HepG2 (cell line): Measurements from ENCODE around the gene TAF9B. TPM values are rescaled to one million over a fixed set of nuclear protein-coding genes. Genes with fewer than 3 reads are reported as not detected.

Experiments used
- ATAC-seq: fragments of 200-7000 bp; cut with Tn5 transposase; 3 replicates; pipeline ENCODE4 v1.9.1; 2020; ENCODE audit warnings: mild to moderate bottlenecking, moderate library complexity
- BruUV-seq: library from RNA; stranded (reverse); fragments of 400-500 nt; replicated peaks from 2 replicates; lab custom pipeline; 2021; lab: Mats Ljungman, UMichigan
- CTCF ChIA-PET: fragments of 300-600 bp; formaldehyde crosslinking; extraction: SDS; loops from one replicate; lab custom pipeline; 2021; ENCODE audit warnings: low total read pairs, inconsistent platforms, low intra/inter-chr PET ratio; lab: Yijun Ruan, JAX
- POLR2A ChIA-PET: fragments of 350-600 bp; sonication (Branson Sonifier 250); formaldehyde crosslinking; loops from one replicate; lab custom pipeline; 2020; ENCODE audit warnings: antibody characterized with exemption, inconsistent platforms; lab: Yijun Ruan, JAX
- DNase-seq: peaks from one replicate; pipeline ENCODE4 v3.0.0-alpha.2; 2015; ENCODE audit warnings: low spot score
- FAIRE-seq: peaks from 3 replicates; lab custom pipeline; 2011; peaks lifted over from hg19 to GRCh38; lab: Jason Lieb, UNC
- H2AFZ ChIP-seq: one replicate; pipeline ENCODE4 v1.6.1; 2011; ENCODE audit warnings: low read length, inconsistent platforms
- H3K27ac ChIP-seq: fragments of 300-600 bp; 3 replicates; pipeline ENCODE4 v1.8.0; 2011; ENCODE audit warnings: mixed run types, mild to moderate bottlenecking, mixed read lengths, low read length, inconsistent platforms; ENCODE audit not compliant: insufficient read depth; ENCODE audit errors: extremely low read length
- H3K27me3 ChIP-seq, 2 experiments: fragments of 200-600 bp in 1 of 2; 2 replicates in 1 of 2; 3 replicates in 1 of 2; pipeline versions ENCODE4 v1.6.0 to v1.8.0; 2011; ENCODE audit warnings: low read length in 2 of 2, mild to moderate bottlenecking in 2 of 2, moderate library complexity in 2 of 2, inconsistent platforms in 1 of 2; ENCODE audit not compliant: insufficient read depth in 2 of 2, control insufficient read depth in 1 of 2
- H3K36me3 ChIP-seq, 2 experiments: fragments of 200-600 bp in 1 of 2; replicated peaks in 1 of 2; 2 replicates in 1 of 2; 3 replicates in 1 of 2; pipeline versions ENCODE4 v1.5.1 to v1.8.0; 2011; ENCODE audit warnings: low read length in 2 of 2, inconsistent platforms in 1 of 2; ENCODE audit not compliant: insufficient read depth in 2 of 2, control insufficient read depth in 1 of 2
- H3K4me1 ChIP-seq: 2 replicates; pipeline ENCODE4 v1.5.1; 2012; ENCODE audit warnings: low read length, inconsistent platforms; ENCODE audit not compliant: insufficient read depth
- H3K4me2 ChIP-seq: 2 replicates; pipeline ENCODE4 v1.6.0; 2011; ENCODE audit warnings: low read depth, low read length, inconsistent platforms
- H3K4me3 ChIP-seq, 3 experiments: fragments of 200-600 bp in 1 of 3; sonication (generic), shearing (Covaris generic) in 1 of 3; replicated peaks in 1 of 3; 2 replicates each; pipeline ENCODE4 v1.5.1; 2011 to 2016; ENCODE audit warnings: low read length in 3 of 3, inconsistent platforms in 2 of 3, low read depth in 2 of 3, mild to moderate bottlenecking in 2 of 3, control low read depth in 1 of 3, mixed read lengths in 1 of 3; ENCODE audit not compliant: insufficient read depth in 1 of 3
- H3K79me2 ChIP-seq: one replicate; pipeline ENCODE4 v1.6.1; 2011; ENCODE audit warnings: low read length, inconsistent platforms; ENCODE audit not compliant: insufficient read depth
- H3K9ac ChIP-seq: 2 replicates; pipeline ENCODE4 v1.6.0; 2011; ENCODE audit warnings: mild to moderate bottlenecking, low read depth, low read length, inconsistent platforms; ENCODE audit not compliant: insufficient read depth
- H3K9me3 ChIP-seq: 2 replicates; pipeline ENCODE4 v1.5.1; 2012; ENCODE audit warnings: mild to moderate bottlenecking, low read length
- H4K20me1 ChIP-seq: 2 replicates; pipeline ENCODE4 v1.6.0; 2011; ENCODE audit warnings: inconsistent platforms, mild to moderate bottlenecking, low read length, moderate library complexity; ENCODE audit not compliant: insufficient read depth
- EED ChIP-seq: sonication (generic); formaldehyde crosslinking; IDR thresholded peaks from 2 replicates; pipeline ENCODE4 v1.5.0; 2020; ENCODE audit warnings: mild to moderate bottlenecking, missing genetic modification reagents
- EZH2 ChIP-seq: conservative IDR thresholded peaks from 2 replicates; pipeline ENCODE4 v1.6.1; 2012; ENCODE audit warnings: mild to moderate bottlenecking, low read depth, low read length, moderate library complexity
- JUN ChIP-seq: sonication (generic); formaldehyde crosslinking; IDR thresholded peaks from 2 replicates; pipeline ENCODE4 v1.4.0; 2020; ENCODE audit warnings: mild to moderate bottlenecking, missing genetic modification reagents
- MAFK ChIP-seq, 2 experiments: IDR thresholded peaks in 1 of 2; conservative IDR thresholded peaks in 1 of 2; 2 replicates each; pipeline ENCODE4 v1.6.1; 2011; ENCODE audit warnings: improper control_type of control experiment in 2 of 2, low read length in 2 of 2
- MBD4 ChIP-seq: IDR thresholded peaks from 2 replicates; pipeline ENCODE4 v1.6.1; 2012; ENCODE audit warnings: low read length, inconsistent platforms, borderline replicate concordance
- PCBP1 ChIP-seq: fragments of 200-400 bp; formaldehyde crosslinking; IDR thresholded peaks from 2 replicates; pipeline ENCODE4 v1.6.1; 2017; ENCODE audit warnings: mild to moderate bottlenecking, low read depth, low read length, borderline replicate concordance
- POLR2A ChIP-seq, 2 experiments: IDR thresholded peaks; 2 replicates each; pipeline ENCODE4 v1.6.1; 2011; ENCODE audit warnings: low read depth in 2 of 2, low read length in 2 of 2, mild to moderate bottlenecking in 1 of 2, moderate library complexity in 1 of 2; ENCODE audit not compliant: insufficient read depth in 1 of 2
- POLR2G ChIP-seq: fragments of 200-400 bp; formaldehyde crosslinking; IDR thresholded peaks from 2 replicates; pipeline ENCODE4 v1.6.1; 2018; ENCODE audit warnings: mild to moderate bottlenecking, low read depth, low read length, moderate library complexity
- SOX6 ChIP-seq, 2 experiments: fragments of 450-650 bp in 1 of 2; sonication (generic) in 1 of 2; formaldehyde crosslinking in 1 of 2; IDR thresholded peaks; 2 replicates each; pipeline versions ENCODE4 v1.4.0 to v1.6.1; 2017 to 2020; ENCODE audit warnings: antibody characterized with exemption in 1 of 2, mild to moderate bottlenecking in 1 of 2, missing genetic modification reagents in 1 of 2
- ZFP41 ChIP-seq: sonication (generic); formaldehyde crosslinking; IDR thresholded peaks from 2 replicates; pipeline ENCODE4 v1.4.0; 2020; ENCODE audit warnings: mild to moderate bottlenecking, missing genetic modification reagents, borderline replicate concordance
- ZMAT3 ChIP-seq: sonication (generic); formaldehyde crosslinking; conservative IDR thresholded peaks from 2 replicates; pipeline ENCODE4 v1.7.0; 2021; ENCODE audit warnings: missing genetic modification reagents
- ZNF629 ChIP-seq: sonication (generic); formaldehyde crosslinking; conservative IDR thresholded peaks from 2 replicates; pipeline ENCODE4 v1.5.0; 2020; ENCODE audit warnings: missing genetic modification reagents
- ZNF7 ChIP-seq: IDR thresholded peaks from 2 replicates; pipeline ENCODE4 v1.6.1; 2016; ENCODE audit warnings: missing biosample characterization, missing genetic modification reagents
- WGBS: methylation state at CpG from one replicate; pipeline ENCODE4 v1.1.6; 2017; ENCODE audit warnings: low lambda C conversion rate; 5-methylcytosine and 5-hydroxymethylcytosine counted together
- in situ Hi-C: cut with HindIII; loops from 2 replicates; pipeline ENCODE4 v1.10.0; 2017; ENCODE audit warnings: low pct_unique_long_range_greater_than_20kb; ENCODE audit not compliant: extremely low pct_ligation_motif_present
- intact Hi-C: fragments of 100-400 bp; cut with micrococcal nuclease; formaldehyde crosslinking; loops from one replicate; pipeline ENCODE4 v1.10.0; 2022; ENCODE audit not compliant: unreplicated experiment
- polyA plus RNA-seq, 8 experiments: library from polyadenylated mRNA; depleted of rRNA in 3 of 8; stranded (reverse) in 7 of 8; unstranded in 1 of 8; fragments of >200 nt; fragmentation: Illumina TruSeq in 4 of 8; extraction: Trizol in 4 of 8; gene quantifications; 2 replicates each; pipeline versions ENCODE4 v1.2.1 to v1.2.3, GENCODE V29; 2011 to 2016; ENCODE audit warnings: low read depth in 4 of 8, missing spikeins in 1 of 8, mixed read lengths in 1 of 8; ENCODE audit not compliant: insufficient read depth in 1 of 8
- total RNA-seq, 5 experiments: library from RNA; depleted of rRNA; stranded (reverse); fragments of >200 nt; fragmentation: Illumina TruSeq; extraction: Trizol; gene quantifications; 2 replicates each; pipeline ENCODE4 v1.2.3, GENCODE V29; 2016; ENCODE audit warnings: low read depth in 1 of 5
- TF ChIP-seq, protein P1 (sequence below): IDR thresholded peaks from 2 replicates; pipeline ENCODE4 v1.6.1; 2016; ENCODE audit warnings: missing compliant biosample characterization, missing genetic modification reagents, borderline replicate concordance
- TF ChIP-seq, protein P2 (sequence below): IDR thresholded peaks from 2 replicates; pipeline ENCODE4 v1.4.0; 2020; ENCODE audit warnings: mild to moderate bottlenecking, missing genetic modification reagents

The TAF9B gene
- total and polyA plus RNA-seq, 2 of the 13 experiments (the other 11 are each of a cell fraction or from before 2014, with no cell fraction given) = 10.8 to 15.2 TPM

DNA sequence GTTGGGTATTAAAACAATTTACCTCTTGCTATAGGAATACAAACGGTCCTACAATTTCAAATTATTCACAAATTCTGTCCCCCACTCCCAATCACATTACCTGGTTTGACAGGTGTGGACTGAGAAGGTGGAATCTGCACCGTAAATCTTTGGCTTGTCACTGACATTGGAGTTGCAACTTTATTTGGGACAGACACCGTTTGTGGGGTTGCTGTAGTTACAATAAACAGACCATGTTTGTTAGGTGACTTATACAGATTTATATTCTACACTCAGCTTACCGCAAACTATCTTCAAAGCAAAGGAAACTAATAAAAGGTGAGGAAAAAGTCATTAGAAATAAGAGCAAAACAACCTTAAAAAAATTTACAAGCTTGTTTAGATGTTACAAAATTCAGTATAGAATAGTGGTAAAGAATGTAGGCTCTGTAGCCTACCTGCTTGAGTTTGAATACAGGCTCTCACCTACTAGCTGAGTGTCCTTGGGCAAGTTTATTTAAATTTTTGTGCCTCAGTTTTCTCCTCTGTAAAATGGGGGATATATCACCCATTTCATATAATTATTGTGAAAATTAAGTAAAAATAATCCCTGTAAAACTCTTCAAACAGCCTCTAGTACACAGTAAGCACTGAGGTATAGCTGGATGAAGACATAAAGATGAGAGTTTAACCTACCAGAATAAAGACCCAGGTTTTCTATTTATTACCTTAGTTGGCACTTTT, 6.1 kb downstream of the TAF9B start:
- no peaks in the 10 kb centered on the region for H3K9me3 ChIP-seq
- no peak overlapping the region for H3K9ac ChIP-seq
- ChIA-PET CTCF (no interaction called here), POLR2A (no interaction called here)
- in situ Hi-C loops = no loop called here
- FAIRE-seq (no peak), ATAC-seq (no peak), DNase-seq (no peak)
- no peaks in the 10 kb centered on the region for H3K79me2 ChIP-seq
- WGBS = 94% methylated on average over 4 of the region's 4 CpGs
- H3K36me3 ChIP-seq = peaks cover 0 to 3% of the 10 kb centered on the region in 2 experiments; a peak in 1 of 5 replicates
- H2AFZ ChIP-seq = no peak overlapping the region
- H4K20me1 ChIP-seq = peaks cover 11% of the 10 kb centered on the region
- no peak overlapping the region for H3K27ac ChIP-seq
- no TSS peak for BruUV-seq
- intact Hi-C loops = no loop called here
- H3K27me3 ChIP-seq = no peaks in the 10 kb centered on the region
- H3K4me1 ChIP-seq = no peaks in the 10 kb centered on the region
- no peak overlapping the region for H3K4me2 ChIP-seq
- no peak overlapping the region for H3K4me3 ChIP-seq
- TF ChIP-seq EED (CRISPR knock-in tag) (no peak), SOX6 (IDR thresholded peaks at IDR 0.05) (no peak), SOX6 (CRISPR knock-in tag; IDR thresholded peaks at IDR 0.05) (no peak), POLR2A (IDR thresholded peaks at IDR 0.05; ENCODE audit: insufficient read depth in 1 of 2, low read depth in 2 of 2, low read length in 2 of 2) (peak in 1 of 2 experiments; percentile 39; a peak in 1 of 4 replicates), JUN (no peak), PCBP1 (no peak), MAFK (conservative IDR thresholded peaks at IDR 0.05 in 1 of 2, IDR thresholded peaks at IDR 0.05 in 1 of 2; ENCODE audit: low read length in 2 of 2) (peak in 1 of 2 experiments; percentile 48; a peak in 1 of 4 replicates), MBD4 (peak; percentile 30; the same call in 1 of the 2 replicates), POLR2G (peak; percentile 43; the same call in 1 of the 2 replicates), ZFP41 (CRISPR knock-in tag) (no peak), ZNF7 (CRISPR knock-in tag) (no peak), EZH2 (no peak), ZMAT3 (CRISPR knock-in tag) (no peak), ZNF629 (peak; percentile 70)
- TF ChIP-seq, protein P1, sequence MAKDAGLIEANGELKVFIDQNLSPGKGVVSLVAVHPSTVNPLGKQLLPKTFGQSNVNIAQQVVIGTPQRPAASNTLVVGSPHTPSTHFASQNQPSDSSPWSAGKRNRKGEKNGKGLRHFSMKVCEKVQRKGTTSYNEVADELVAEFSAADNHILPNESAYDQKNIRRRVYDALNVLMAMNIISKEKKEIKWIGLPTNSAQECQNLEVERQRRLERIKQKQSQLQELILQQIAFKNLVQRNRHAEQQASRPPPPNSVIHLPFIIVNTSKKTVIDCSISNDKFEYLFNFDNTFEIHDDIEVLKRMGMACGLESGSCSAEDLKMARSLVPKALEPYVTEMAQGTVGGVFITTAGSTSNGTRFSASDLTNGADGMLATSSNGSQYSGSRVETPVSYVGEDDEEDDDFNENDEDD (CRISPR knock-in tag) = no peak
- TF ChIP-seq, protein P2, sequence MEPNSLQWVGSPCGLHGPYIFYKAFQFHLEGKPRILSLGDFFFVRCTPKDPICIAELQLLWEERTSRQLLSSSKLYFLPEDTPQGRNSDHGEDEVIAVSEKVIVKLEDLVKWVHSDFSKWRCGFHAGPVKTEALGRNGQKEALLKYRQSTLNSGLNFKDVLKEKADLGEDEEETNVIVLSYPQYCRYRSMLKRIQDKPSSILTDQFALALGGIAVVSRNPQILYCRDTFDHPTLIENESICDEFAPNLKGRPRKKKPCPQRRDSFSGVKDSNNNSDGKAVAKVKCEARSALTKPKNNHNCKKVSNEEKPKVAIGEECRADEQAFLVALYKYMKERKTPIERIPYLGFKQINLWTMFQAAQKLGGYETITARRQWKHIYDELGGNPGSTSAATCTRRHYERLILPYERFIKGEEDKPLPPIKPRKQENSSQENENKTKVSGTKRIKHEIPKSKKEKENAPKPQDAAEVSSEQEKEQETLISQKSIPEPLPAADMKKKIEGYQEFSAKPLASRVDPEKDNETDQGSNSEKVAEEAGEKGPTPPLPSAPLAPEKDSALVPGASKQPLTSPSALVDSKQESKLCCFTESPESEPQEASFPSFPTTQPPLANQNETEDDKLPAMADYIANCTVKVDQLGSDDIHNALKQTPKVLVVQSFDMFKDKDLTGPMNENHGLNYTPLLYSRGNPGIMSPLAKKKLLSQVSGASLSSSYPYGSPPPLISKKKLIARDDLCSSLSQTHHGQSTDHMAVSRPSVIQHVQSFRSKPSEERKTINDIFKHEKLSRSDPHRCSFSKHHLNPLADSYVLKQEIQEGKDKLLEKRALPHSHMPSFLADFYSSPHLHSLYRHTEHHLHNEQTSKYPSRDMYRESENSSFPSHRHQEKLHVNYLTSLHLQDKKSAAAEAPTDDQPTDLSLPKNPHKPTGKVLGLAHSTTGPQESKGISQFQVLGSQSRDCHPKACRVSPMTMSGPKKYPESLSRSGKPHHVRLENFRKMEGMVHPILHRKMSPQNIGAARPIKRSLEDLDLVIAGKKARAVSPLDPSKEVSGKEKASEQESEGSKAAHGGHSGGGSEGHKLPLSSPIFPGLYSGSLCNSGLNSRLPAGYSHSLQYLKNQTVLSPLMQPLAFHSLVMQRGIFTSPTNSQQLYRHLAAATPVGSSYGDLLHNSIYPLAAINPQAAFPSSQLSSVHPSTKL (CRISPR knock-in tag) = no peak
